Left renal cortex interstitium (tissue), 4 donors: ENCODE measurements around the gene SLC44A1. TPM values are rescaled to one million over a fixed set of nuclear protein-coding genes. Genes with fewer than 3 reads are reported as not detected.

Experiments used
- DNase-seq, 4 donors: peaks; one replicate each; pipeline ENCODE4 v3.0.0-alpha.2; 2013; ENCODE audit warnings: low read depth in 4 of 4, low spot score in 2 of 4, missing footprints in 1 of 4
- polyA plus RNA-seq, 4 donors: library from polyadenylated mRNA; unstranded; fragments of 120-200 nt; gene quantifications; one replicate each; pipeline ENCODE4 v1.2.1, GENCODE V29; 2013; ENCODE audit not compliant: insufficient read length in 4 of 4

The SLC44A1 gene
- polyA plus RNA-seq = 10 to 100 TPM; 44.0 to 61.1 (median 48.8) TPM

DNA sequence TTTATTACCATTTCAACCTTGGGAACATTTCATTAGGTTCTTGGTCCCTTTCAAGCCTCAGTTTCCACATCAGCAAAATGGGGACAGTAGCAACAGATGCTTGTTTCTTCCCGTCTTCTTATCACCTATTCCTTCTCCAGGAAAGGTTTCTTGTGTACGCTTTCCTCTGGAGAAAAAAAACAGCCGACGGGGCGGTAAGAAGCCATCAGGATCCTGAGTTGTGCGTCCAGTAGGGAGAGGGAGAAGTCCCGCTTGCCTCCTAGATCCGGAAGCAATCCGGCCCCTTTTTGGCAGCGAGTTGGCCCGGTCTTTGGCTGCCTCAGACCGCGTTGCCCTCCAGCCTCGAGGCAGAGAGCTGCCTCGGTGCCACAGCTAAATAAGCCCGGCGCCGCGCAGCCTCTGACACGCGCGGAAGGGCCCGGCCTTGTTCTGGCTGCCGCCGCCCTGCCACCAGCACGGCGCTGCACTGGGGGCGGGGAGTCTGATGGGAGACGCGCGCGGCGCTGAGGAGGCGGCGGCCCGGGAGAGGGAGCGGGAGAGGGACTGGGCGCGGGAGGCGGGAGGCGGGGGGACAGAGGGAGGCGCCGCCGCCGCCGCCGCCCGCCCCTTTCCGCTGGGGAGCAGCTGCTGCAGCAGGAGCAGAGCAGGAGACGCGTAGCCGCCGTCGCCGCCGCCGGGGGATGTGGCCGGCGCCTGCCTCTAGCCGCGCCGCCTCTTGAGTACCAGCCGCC is at the start of gene SLC44A1:
TSS of gene SLC44A1 (plus strand) at position 649 of the 731 bp plus-strand sequence. CDS start 218 bp downstream, outside the sequence.
- DNase-seq = peak in 3 of 4 donors; percentile 75 to 90 (median 85)

- no peak for DNase-seq
Observed at GRCh38 chr9:105195259-105195658, 49.2 kb upstream of the SLC44A1 start.

- DNase-seq = no peak
Observed at GRCh38 chr9:105198023-105198422, 46.4 kb upstream of the SLC44A1 start.

DNA sequence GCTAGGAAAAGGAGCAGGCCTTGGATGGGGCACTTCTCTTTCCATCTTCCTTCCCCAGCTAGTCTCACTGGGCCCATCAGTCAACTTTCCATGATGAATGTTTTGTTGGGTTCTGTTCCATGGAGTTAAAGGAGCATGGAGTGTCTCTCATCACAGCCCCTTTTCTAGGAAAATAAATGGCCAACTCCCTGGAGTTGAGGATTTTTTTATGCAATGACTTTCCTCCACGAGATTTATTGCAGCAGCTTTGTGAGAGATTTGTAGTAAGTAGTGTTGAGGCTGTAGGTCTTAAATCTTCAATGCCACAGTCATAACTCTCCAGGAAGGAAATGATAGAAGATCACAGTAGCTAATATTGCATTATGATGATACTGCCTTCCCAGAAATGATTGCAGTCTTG is 45.6 kb upstream of the SLC44A1 start:
- DNase-seq = no peak

- DNase-seq = no peak
Observed at GRCh38 chr9:105204416-105204815, 40.0 kb upstream of the SLC44A1 start.

DNA sequence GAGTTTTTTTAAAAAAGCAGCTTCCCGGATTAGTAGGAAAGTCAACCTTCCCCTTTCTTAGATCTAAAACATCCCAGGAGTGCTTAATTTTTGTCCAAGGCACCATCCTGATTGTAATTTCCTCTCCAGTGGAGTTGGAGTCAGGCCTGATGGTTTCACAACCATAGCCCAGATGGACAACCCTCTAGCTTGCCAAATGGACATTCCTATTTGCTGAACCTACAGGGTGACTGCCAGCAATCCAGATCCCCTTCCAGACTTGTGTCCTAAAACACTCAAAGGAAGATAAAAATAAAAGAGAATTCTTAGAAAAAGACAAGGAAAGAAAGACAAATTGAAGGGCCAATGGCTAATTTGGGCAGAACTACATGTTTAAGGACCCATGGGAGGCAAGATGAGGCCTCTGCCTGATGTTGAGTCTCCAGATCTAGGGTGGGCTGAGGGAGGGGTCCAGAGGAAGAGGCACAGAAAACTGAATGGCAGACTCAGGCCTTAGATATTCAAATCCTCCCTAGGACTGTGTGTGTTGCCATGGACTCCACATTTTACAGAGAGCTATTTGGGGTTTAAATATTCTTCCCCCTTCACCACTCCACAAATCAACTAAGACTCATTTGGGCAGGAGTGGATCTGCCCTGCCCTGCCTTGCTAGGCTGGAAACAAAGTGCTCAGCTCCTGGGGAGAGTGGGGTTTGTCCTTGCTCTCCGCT is 38.5 kb upstream of the SLC44A1 start:
- no peak for DNase-seq

- DNase-seq = no peak
Observed at GRCh38 chr9:105206496-105206820, 38.0 kb upstream of the SLC44A1 start.

- no peak for DNase-seq
Observed at GRCh38 chr9:105206821-105207699, 37.4 kb upstream of the SLC44A1 start.

DNA sequence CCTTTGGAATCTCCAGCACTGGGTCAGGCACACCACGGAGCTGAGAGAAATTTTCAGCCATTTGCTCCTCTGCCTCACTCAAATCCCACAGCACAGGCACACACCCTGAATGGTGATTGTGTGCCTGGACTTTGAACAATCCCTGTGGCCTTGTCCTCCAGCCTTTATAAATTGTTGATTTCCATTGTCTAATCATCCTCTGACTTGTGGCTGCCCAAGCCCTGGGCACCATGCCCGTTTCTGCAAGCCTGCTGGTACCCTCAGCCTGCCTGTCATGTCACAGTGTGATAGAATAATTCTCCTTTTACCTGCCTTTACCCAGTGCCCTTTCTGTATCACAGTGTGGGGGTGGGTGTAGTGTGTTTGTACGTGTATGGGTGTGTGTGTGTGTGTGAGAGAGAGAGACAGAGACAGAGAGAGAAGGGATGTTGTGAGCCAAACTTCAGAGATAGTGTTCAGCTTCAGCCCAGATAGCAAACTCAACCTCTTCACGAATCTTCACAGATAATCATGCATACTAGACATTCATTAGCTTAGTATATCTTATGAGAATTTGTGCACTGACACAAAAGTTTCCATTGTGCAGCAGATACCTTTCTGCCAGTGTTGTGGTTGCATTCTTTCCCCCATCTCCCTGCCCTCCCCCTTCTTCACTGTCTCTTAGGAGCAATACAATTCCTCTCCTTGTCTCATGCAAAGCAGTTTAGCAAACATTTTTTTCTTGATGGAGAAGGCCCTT is 27.8 kb upstream of the SLC44A1 start:
- DNase-seq = no peak

- DNase-seq = no peak
Observed at GRCh38 chr9:105218673-105219072, 25.8 kb upstream of the SLC44A1 start.

DNA sequence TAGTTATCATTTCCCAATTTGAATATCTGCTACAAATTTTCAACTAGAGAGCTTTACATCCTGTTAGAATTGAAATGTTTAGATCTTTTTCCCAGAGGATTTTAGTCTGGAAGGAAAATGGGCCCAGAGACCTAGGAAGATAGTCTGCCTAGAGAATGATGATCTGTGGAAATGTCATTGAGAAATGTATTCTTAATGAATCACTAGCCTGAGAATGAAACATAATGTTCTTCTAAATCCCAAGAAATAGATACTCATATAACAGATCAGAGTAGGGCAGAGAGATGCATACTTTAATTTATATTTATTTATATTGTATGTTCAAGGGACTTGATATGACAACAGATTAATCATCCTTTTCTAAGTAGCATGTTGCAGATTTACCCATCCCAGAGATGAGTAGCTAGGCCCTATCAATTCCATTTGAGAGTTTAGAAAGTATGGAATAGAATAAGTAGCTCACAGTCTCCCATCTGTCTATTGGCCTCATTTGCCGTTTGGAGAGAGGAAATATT is 25.1 kb upstream of the SLC44A1 start:
- DNase-seq = no peak

- no peak for DNase-seq
Observed at GRCh38 chr9:105220451-105220850, 24.0 kb upstream of the SLC44A1 start.

DNA sequence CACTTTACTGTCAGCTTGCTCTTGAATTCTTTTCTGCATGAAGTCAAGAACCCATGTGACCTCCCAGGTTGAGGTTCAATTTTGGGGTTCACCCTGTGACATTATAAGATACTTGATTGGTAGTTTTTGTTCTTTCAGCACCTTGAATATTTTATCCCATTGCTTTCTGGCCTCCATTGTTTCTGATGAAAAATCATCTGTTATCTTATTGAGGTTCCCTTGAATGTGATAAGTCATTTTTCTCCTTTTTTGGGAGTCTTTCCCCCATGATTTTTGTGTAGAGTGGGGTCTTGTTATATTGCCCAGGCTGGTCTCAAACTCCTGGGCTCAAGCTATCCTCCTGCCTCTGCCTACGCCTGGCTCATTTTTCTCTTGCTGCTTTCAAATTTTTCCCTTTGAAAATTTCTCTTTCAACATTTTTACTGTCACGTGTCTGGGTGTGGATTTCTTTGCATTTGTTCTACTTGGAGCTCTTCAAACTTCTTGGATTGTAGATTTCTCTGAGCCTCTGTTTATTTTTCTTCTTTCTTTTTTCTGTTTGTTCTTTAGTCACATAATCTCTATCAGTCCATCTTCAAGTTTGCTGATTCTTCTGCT is 20.8 kb upstream of the SLC44A1 start:
- DNase-seq = no peak

GRCh38 chr9:105226055-105226454 is 18.4 kb upstream of the SLC44A1 start:
- DNase-seq = no peak

GRCh38 chr9:105232207-105232606 is 12.2 kb upstream of the SLC44A1 start:
- no peak for DNase-seq

GRCh38 chr9:105233873-105234272 is 10.6 kb upstream of the SLC44A1 start:
- no peak for DNase-seq

DNA sequence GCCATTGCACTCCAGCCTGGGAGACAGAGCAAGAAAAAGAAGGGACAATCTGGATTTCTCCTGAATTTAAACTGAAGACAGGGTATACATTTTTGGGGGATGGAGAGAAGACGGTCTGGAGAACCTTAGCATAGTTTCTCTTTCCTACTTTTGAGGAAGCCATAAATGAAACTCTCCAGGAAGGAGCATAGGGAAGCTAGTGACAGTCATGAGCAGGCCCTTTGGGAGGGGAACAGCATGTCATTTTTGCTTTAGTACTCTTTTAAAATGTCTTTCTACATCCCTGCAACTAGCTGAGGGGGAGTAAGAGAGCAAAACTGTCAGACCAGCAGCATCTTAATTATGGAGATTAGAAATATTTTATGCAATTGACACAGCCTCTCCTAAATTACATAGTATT is 8.2 kb upstream of the SLC44A1 start:
- DNase-seq = no peak

- no peak for DNase-seq
Observed at GRCh38 chr9:105237246-105237645, 7.2 kb upstream of the SLC44A1 start.

DNA sequence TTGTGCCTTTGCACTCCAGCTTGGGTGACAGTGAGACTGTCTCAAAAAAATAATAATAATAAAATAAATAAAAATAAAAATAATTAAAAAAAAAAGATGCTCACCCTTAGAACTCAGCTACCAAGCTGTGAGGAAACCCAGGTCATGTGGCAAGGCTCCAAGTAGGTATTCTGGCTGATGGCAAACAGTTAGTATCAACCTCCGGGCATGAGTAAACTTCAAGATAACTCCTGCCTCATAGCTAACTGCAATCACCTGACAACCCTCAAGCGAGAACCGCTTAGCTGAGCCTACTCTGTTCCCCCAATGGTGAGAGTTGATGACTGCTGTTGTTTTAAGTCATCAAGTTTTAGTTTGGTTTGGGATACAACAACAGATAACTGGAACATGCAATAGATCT is 6.1 kb upstream of the SLC44A1 start:
- DNase-seq = no peak
